Cardiac fibroblast (primary cell): ENCODE results near the gene CDHR2.
"Not testable (repeated sequence)": the region's sequence is repeated elsewhere in the genome, so short reads cannot be mapped to it uniquely, and the experiment has no call there.

ENCODE experiments used
- DNase-seq, 2 donors: peaks; one replicate each; pipeline versions ENCODE4 v3.0.0 to v3.0.0-alpha.2; 2010; ENCODE audit warnings: low read depth in 2 of 2
- H3K4me3 ChIP-seq, 2 donors: replicated peaks in 1 of 2; 1 replicate in 1 of 2; 2 replicates in 1 of 2; pipeline ENCODE4 v1.5.1; 2011; ENCODE audit warnings: low read depth in 2 of 2, low read length in 2 of 2, mild to moderate bottlenecking in 2 of 2, moderate library complexity in 1 of 2
- CTCF ChIP-seq: IDR thresholded peaks from one replicate; pipeline ENCODE4 v1.5.1; 2011; ENCODE audit warnings: low read depth, mild to moderate bottlenecking, low read length, inconsistent platforms

Gene CDHR2

GRCh38 chr5:176545737-176546509 lies 3.2 kb upstream of the CDHR2 start:
- no peak for DNase-seq
- TF ChIP-seq CTCF: no peak
- H3K4me3 ChIP-seq: no peak overlapping the region

- TF ChIP-seq CTCF: no peak
- H3K4me3 ChIP-seq: no peak overlapping the region
- DNase-seq: peak in 1 of 2 donors; percentile 55
Measured at GRCh38 chr5:176547802-176548201, 1.3 kb upstream of the CDHR2 start.

- DNase-seq: no peak
- TF ChIP-seq CTCF: no peak
- no peak overlapping the region for H3K4me3 ChIP-seq
Measured at GRCh38 chr5:176549871-176550270, 729 bp downstream of the CDHR2 start.

GRCh38 chr5:176550275-176550831 lies 1.2 kb downstream of the CDHR2 start:
- DNase-seq: no peak
- TF ChIP-seq CTCF: no peak
- H3K4me3 ChIP-seq: no peak overlapping the region

- not testable (repeated sequence) for H3K4me3 ChIP-seq, DNase-seq
Measured at GRCh38 chr5:176550937-176551336, 1.8 kb downstream of the CDHR2 start.

GRCh38 chr5:176552332-176552869 lies 3.3 kb downstream of the CDHR2 start:
- TF ChIP-seq CTCF: no peak
- no peak for DNase-seq
- no peak overlapping the region for H3K4me3 ChIP-seq

- H3K4me3 ChIP-seq: no peak overlapping the region
- DNase-seq: no peak
- no peak for TF ChIP-seq CTCF
Measured at GRCh38 chr5:176553260-176554085, 4.3 kb downstream of the CDHR2 start.
